SK-N-SH treated with all-trans-retinoic acid at 6 μM for 48 hours (cell line): Measurements from ENCODE around the gene OSTC.

Experiments
- ARNTL ChIP-seq: fragments of 450-650 bp; formaldehyde crosslinking; IDR thresholded peaks from 2 replicates; pipeline ENCODE4 v1.5.0; 2020; ENCODE audit warnings: low read depth, mild to moderate bottlenecking, moderate library complexity, borderline replicate concordance
- CREB5 ChIP-seq: fragments of 250-450 bp; sonication (Bioruptor Pico); IDR thresholded peaks from 2 replicates; pipeline ENCODE4 v1.5.1; 2020; ENCODE audit warnings: low read depth, mild to moderate bottlenecking, moderate library complexity
- CSDC2 ChIP-seq: fragments of 250-450 bp; sonication (Bioruptor Pico); IDR thresholded peaks from 2 replicates; pipeline ENCODE4 v1.5.0; 2020; ENCODE audit warnings: mild to moderate bottlenecking, moderate library complexity
- PATZ1 ChIP-seq: fragments of 250-450 bp; sonication (Bioruptor Pico); IDR thresholded peaks from 2 replicates; pipeline ENCODE4 v1.8.0; 2020; ENCODE audit warnings: mild to moderate bottlenecking, moderate library complexity, borderline replicate concordance
- POU6F1 ChIP-seq: fragments of 250-450 bp; sonication (Bioruptor Pico); IDR thresholded peaks from 2 replicates; pipeline ENCODE4 v1.8.0; 2021; ENCODE audit warnings: low read depth, mild to moderate bottlenecking, moderate library complexity, borderline replicate concordance
- PPARA ChIP-seq: fragments of 250-450 bp; sonication (Bioruptor Pico); IDR thresholded peaks from 2 replicates; pipeline ENCODE4 v1.5.0; 2020; ENCODE audit warnings: mild to moderate bottlenecking, borderline replicate concordance
- SNAI2 ChIP-seq: fragments of 250-450 bp; sonication (Bioruptor Pico); IDR thresholded peaks from 2 replicates; pipeline ENCODE4 v1.5.0; 2020; ENCODE audit warnings: mild to moderate bottlenecking, moderate library complexity
- TSHZ2 ChIP-seq: fragments of 250-450 bp; sonication (Bioruptor Pico); IDR thresholded peaks from 2 replicates; pipeline ENCODE4 v1.5.0; 2020; ENCODE audit warnings: mild to moderate bottlenecking, moderate library complexity
- ZC3H10 ChIP-seq: fragments of 250-450 bp; sonication (Bioruptor Pico); IDR thresholded peaks from 2 replicates; pipeline ENCODE4 v1.5.1; 2021; ENCODE audit warnings: mild to moderate bottlenecking, moderate library complexity
- ZFP3 ChIP-seq: fragments of 250-450 bp; sonication (Bioruptor Pico); IDR thresholded peaks from 2 replicates; pipeline ENCODE4 v1.5.0; 2020; ENCODE audit warnings: mild to moderate bottlenecking, moderate library complexity

GRCh38 chr4:108650212-108651013 is at the start of gene OSTC:
- TF ChIP-seq POU6F1 (no peak), SNAI2 (no peak), PPARA (CRISPR knock-in tag) (no peak), PATZ1 (CRISPR knock-in tag) (no peak), CREB5 (CRISPR knock-in tag) (no peak), ZFP3 (CRISPR knock-in tag) (no peak), ARNTL (CRISPR knock-in tag) (no peak), CSDC2 (CRISPR knock-in tag) (no peak), TSHZ2 (CRISPR knock-in tag) (no peak), ZC3H10 (CRISPR knock-in tag) (no peak)
